HG02763 (cell line): ENCODE results near the gene RRAGD.

Source experiments
- ATAC-seq: cut with Tn5 transposase; IDR thresholded peaks from one replicate; pipeline ENCODE4 v1.9.1; 2021; ENCODE audit warnings: mild to moderate bottlenecking, moderate library complexity; ENCODE audit not compliant: unreplicated experiment

Gene RRAGD

GRCh38 chr6:89412071-89413005 is at the start of gene RRAGD:
Gene RRAGD (minus strand): TSS chr6:89412273. CDS start chr6:89411993, 280 bp downstream.
- ATAC-seq, result peak; percentile 70

GRCh38 chr6:89460713-89461112 is 48.6 kb upstream of the RRAGD start:
- no peak for ATAC-seq

GRCh38 chr6:89459501-89459900 is 47.4 kb upstream of the RRAGD start:
- no peak for ATAC-seq

- no peak for ATAC-seq
Observed at GRCh38 chr6:89458704-89459103, 46.6 kb upstream of the RRAGD start.

GRCh38 chr6:89454300-89454699 is 42.2 kb upstream of the RRAGD start:
- no peak for ATAC-seq

- ATAC-seq, result no peak
Observed at GRCh38 chr6:89452281-89452680, 40.2 kb upstream of the RRAGD start.

GRCh38 chr6:89449193-89449592 is 37.1 kb upstream of the RRAGD start:
- ATAC-seq, result no peak

GRCh38 chr6:89443658-89444057 is 31.6 kb upstream of the RRAGD start:
- ATAC-seq, result no peak

GRCh38 chr6:89440200-89440599 is 28.1 kb upstream of the RRAGD start:
- no peak for ATAC-seq

- ATAC-seq, result no peak
Observed at GRCh38 chr6:89439014-89439413, 26.9 kb upstream of the RRAGD start.

GRCh38 chr6:89438248-89438647 is 26.2 kb upstream of the RRAGD start:
- no peak for ATAC-seq

- ATAC-seq, result no peak
Observed at GRCh38 chr6:89436226-89436625, 24.2 kb upstream of the RRAGD start.

GRCh38 chr6:89434954-89435353 is 22.9 kb upstream of the RRAGD start:
- ATAC-seq, result no peak

GRCh38 chr6:89434150-89434499 is 22.1 kb upstream of the RRAGD start:
- no peak for ATAC-seq

- no peak for ATAC-seq
Observed at GRCh38 chr6:89433252-89434149, 21.4 kb upstream of the RRAGD start.

- peak; percentile 91 for ATAC-seq
Observed at GRCh38 chr6:89432875-89433251, 20.8 kb upstream of the RRAGD start, which contains the start of gene ANKRD6. Gene ANKRD6 (plus strand): TSS chr6:89433152. CDS start chr6:89566977, 133,825 bp downstream.

- no peak for ATAC-seq
Observed at GRCh38 chr6:89430201-89430962, 18.3 kb upstream of the RRAGD start.

GRCh38 chr6:89416796-89417195 is 4.7 kb upstream of the RRAGD start:
- ATAC-seq, result no peak

- ATAC-seq, result no peak
Observed at GRCh38 chr6:89415185-89415584, 3.1 kb upstream of the RRAGD start.

GRCh38 chr6:89414215-89414614 is 2.1 kb upstream of the RRAGD start:
- no peak for ATAC-seq

- no peak for ATAC-seq
Observed at GRCh38 chr6:89413006-89413400, 930 bp upstream of the RRAGD start.
